Globus pallidus (tissue), 1 donor: ENCODE measurements around the gene SLC38A8.
A peak's percentile ranks its signal among the peaks of the same experiment; 100 is the strongest.

Experiments
- DNase-seq: peaks from one replicate; pipeline ENCODE4 v3.0.0-alpha.2; 2015; ENCODE audit warnings: low spot score

Gene SLC38A8

GRCh38 chr16:83996481-83997252 lies 45.9 kb downstream of the SLC38A8 start:
- no peak for DNase-seq

- no peak for DNase-seq
Measured at GRCh38 chr16:83995754-83996153, 46.8 kb downstream of the SLC38A8 start.

- no peak for DNase-seq
Measured at GRCh38 chr16:83994703-83995102, 47.9 kb downstream of the SLC38A8 start.

- DNase-seq, result no peak
Measured at GRCh38 chr16:83994087-83994486, 48.5 kb downstream of the SLC38A8 start.

GRCh38 chr16:83992624-83993023 lies 50.0 kb downstream of the SLC38A8 start:
- DNase-seq, result peak; percentile 40

GRCh38 chr16:83990492-83990891 lies 52.1 kb downstream of the SLC38A8 start:
- DNase-seq, result no peak

GRCh38 chr16:83989300-83989699 lies 53.3 kb downstream of the SLC38A8 start:
- no peak for DNase-seq

- no peak for DNase-seq
Measured at GRCh38 chr16:83983491-83983890, 59.1 kb downstream of the SLC38A8 start.

GRCh38 chr16:83981799-83982198 lies 60.8 kb downstream of the SLC38A8 start:
- DNase-seq, result no peak

GRCh38 chr16:83980794-83981193 lies 61.8 kb downstream of the SLC38A8 start:
- no peak for DNase-seq

GRCh38 chr16:83979441-83979840 lies 63.2 kb downstream of the SLC38A8 start:
- DNase-seq, result no peak

- no peak for DNase-seq
Measured at GRCh38 chr16:83978401-83978904, 64.1 kb downstream of the SLC38A8 start.

GRCh38 chr16:83977056-83977815 lies 65.4 kb downstream of the SLC38A8 start:
- DNase-seq, result no peak

GRCh38 chr16:83975590-83976260 lies 66.9 kb downstream of the SLC38A8 start:
- DNase-seq, result no peak

GRCh38 chr16:83974475-83974874 lies 68.1 kb downstream of the SLC38A8 start:
- no peak for DNase-seq

- no peak for DNase-seq
Measured at GRCh38 chr16:83973581-83974385, 68.8 kb downstream of the SLC38A8 start.

GRCh38 chr16:83973077-83973476 lies 69.5 kb downstream of the SLC38A8 start:
- no peak for DNase-seq

GRCh38 chr16:83972256-83973008 lies 70.2 kb downstream of the SLC38A8 start:
- no peak for DNase-seq

GRCh38 chr16:83971165-83972130 lies 71.1 kb downstream of the SLC38A8 start:
- no peak for DNase-seq

- no peak for DNase-seq
Measured at GRCh38 chr16:83970430-83970815, 72.2 kb downstream of the SLC38A8 start.
